Astrocyte (in vitro differentiated cells and primary cell): ENCODE measurements around the gene ADARB2.

ENCODE experiments used
- EZH2 ChIP-seq: IDR thresholded peaks from 2 replicates; pipeline ENCODE4 v1.6.1; 2012; ENCODE audit warnings: mild to moderate bottlenecking, low read length, inconsistent platforms; ENCODE audit not compliant: insufficient read depth
- TF ChIP-seq, protein P1 (sequence below): IDR thresholded peaks from 2 replicates; pipeline ENCODE4 v1.5.1; 2011; ENCODE audit warnings: low read depth, mild to moderate bottlenecking, inconsistent platforms, low read length, moderate library complexity; ENCODE audit not compliant: insufficient read depth

DNA sequence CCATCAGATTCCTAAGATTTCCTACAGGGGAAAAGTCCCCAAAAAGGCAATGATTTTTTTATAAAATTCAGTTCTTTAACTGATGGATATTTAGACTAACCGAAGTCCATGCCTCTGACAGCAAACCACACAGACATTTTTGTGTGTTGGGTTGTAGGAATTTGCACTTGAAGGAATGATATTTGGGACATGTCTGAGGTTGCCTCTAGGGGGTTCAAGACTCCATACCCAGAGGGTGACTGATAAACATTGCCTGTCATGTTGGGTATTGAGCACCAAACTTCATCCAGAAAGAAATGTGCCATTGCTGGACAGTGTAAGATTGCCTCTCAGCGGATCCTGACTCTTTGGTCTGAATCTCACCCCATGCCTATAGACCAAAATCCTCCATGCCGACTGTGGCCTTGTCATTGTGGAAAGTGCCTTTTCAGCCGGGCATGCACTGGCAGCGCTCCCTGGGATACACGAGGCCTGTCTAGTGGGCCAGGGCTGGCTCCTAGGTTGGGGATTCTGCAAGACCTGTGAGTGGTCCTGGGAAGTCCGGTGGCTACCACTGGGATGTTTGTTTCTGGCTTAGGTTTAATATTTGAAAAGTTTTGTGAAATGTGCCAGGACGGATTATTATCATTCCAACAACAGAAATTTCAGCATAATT is 428.2 kb downstream of the ADARB2 start:
- TF ChIP-seq, protein P1, sequence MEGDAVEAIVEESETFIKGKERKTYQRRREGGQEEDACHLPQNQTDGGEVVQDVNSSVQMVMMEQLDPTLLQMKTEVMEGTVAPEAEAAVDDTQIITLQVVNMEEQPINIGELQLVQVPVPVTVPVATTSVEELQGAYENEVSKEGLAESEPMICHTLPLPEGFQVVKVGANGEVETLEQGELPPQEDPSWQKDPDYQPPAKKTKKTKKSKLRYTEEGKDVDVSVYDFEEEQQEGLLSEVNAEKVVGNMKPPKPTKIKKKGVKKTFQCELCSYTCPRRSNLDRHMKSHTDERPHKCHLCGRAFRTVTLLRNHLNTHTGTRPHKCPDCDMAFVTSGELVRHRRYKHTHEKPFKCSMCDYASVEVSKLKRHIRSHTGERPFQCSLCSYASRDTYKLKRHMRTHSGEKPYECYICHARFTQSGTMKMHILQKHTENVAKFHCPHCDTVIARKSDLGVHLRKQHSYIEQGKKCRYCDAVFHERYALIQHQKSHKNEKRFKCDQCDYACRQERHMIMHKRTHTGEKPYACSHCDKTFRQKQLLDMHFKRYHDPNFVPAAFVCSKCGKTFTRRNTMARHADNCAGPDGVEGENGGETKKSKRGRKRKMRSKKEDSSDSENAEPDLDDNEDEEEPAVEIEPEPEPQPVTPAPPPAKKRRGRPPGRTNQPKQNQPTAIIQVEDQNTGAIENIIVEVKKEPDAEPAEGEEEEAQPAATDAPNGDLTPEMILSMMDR = no peak
- TF ChIP-seq EZH2 = no peak
